Adrenal gland (tissue), 5 donors: ENCODE data around the gene PTRHD1.

Experiments used
- CTCF ChIP-seq, 6 experiments: fragments of 450-650 bp in 4 of 6; fragments of 200-600 bp in 2 of 6; sonication (generic) in 1 of 6; IDR thresholded peaks; 1 replicate in 5 of 6; 2 replicates in 1 of 6; pipeline versions ENCODE4 v1.5.1 to v1.8.0; 2016 to 2021; ENCODE audit warnings: antibody characterized with exemption in 6 of 6, mild to moderate bottlenecking in 2 of 6, moderate library complexity in 1 of 6
- POLR2A ChIP-seq, 2 donors: fragments of 450-650 bp; IDR thresholded peaks; one replicate each; pipeline ENCODE4 v1.6.1; 2017; ENCODE audit warnings: antibody characterized with exemption in 2 of 2, mild to moderate bottlenecking in 2 of 2, moderate library complexity in 1 of 2
- donor health status: DM: no; HTN: no; CAD: no.

- TF ChIP-seq POLR2A (IDR thresholded peaks at IDR 0.05), result no peak
- TF ChIP-seq CTCF (IDR thresholded peaks at IDR 0.05), result no peak
Observed at GRCh38 chr2:24761866-24762265, 31.3 kb downstream of the PTRHD1 start.
